Erythroblast (primary cell): ENCODE results near the gene XIRP2.

ENCODE experiments used
- GATA1 ChIP-seq: IDR thresholded peaks from 2 replicates; pipeline ENCODE4 v1.6.1; 2011; ENCODE audit warnings: low read depth, mild to moderate bottlenecking, control low read depth, low read length, moderate library complexity
- POLR2A ChIP-seq: IDR thresholded peaks from 2 replicates; pipeline ENCODE4 v1.6.1; 2011; ENCODE audit warnings: mild to moderate bottlenecking, low read length

- no peak for TF ChIP-seq POLR2A
- no peak for TF ChIP-seq GATA1
Measured at GRCh38 chr2:167127135-167127534, 238.9 kb downstream of the XIRP2 start.
